ENCODE measurements around the gene KRTAP4-11.
A peak's percentile ranks its signal among the peaks of the same experiment; 100 is the strongest.
"Not testable (repeated sequence)": the region's sequence is repeated elsewhere in the genome, so short reads cannot be mapped to it uniquely, and the experiment has no call there.

Gene KRTAP4-11

DNA sequence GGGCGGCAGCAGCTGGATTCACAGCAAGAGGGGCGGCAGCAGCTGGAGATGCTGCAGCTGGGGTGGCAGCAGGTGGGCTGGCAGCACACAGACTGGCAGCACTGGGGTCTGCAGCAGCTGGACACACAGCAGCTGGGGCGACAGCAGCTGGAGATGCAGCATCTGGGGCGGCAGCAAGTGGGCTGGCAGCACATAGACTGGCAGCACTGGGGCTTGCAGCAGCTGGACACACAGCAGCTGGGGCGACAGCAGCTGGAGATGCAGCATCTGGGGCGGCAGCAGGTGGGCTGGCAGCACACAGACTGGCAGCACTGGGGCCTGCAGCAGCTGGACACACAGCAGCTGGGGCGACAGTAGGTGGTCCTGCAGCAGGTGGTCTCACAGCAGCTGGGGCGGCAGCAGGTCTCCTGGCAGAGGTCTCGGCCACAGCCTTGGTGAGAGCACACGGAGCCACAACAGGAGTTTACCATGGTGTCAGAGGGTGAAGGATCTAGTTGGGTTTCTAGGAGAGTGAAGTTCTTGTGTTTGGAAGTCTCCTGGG lies at the start of gene KRTAP4-11:
Gene KRTAP4-11 (minus strand): TSS at position 528 of the 541 bp plus-strand sequence. CDS start 58 bp downstream, at position 470.
- DNase-seq (ENCODE audit: low read depth in 2 of 2) = not testable (repeated sequence)

DNA sequence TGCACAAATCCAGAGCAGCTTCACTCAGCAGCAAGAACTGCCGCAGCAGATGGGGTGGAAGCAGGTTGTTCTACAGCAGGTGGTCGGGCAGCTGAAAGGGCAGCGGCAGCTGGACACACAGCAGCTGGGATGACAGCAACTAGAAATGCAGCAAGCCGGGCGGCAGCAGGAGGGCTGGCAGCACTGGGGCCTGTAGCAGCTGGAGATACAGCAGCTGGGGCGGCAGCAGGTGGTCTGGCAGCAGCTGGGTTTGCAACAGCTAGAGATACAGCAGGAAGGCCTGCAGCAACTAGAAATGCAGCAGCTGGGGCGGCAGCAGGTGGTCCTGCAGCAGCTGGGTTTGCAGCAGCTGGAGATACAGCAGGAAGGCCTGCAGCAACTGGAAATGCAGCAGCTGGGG lies 49.4 kb upstream of the KRTAP4-11 start:
- DNase-seq (ENCODE audit: low read depth in 2 of 2) = no peak

- no peak for DNase-seq (ENCODE audit: low read depth in 2 of 2)
Observed at GRCh38 chr17:41163828-41164227, 45.7 kb upstream of the KRTAP4-11 start.

DNA sequence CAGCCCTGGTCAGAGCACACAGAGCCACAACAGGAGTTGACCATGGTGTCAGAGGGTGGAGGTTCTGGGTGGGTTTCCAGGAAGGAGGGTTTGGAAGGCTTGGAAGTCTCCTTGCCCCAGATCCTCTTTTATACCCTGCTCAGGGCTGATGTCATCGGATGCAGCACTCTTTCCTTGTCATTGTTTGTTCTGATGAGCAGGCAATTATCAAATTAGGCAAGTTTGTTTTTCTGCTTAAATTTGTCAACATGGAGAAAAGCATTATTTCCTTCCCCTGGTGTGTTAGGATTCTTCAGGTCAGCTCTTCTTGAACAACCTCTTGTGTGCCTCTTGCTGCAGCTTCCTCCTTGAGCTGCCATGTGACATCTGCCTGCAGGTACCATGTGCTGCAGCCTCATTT lies 42.5 kb upstream of the KRTAP4-11 start, which contains the start of gene KRTAP4-4:
Gene KRTAP4-4 (minus strand): TSS at position 101 of the 400 bp plus-strand sequence. CDS start 57 bp downstream, at position 44.
- no peak for DNase-seq (ENCODE audit: low read depth in 2 of 2)

GRCh38 chr17:41160190-41160589 lies 42.0 kb upstream of the KRTAP4-11 start:
- DNase-seq (ENCODE audit: low read depth in 2 of 2) = not testable (repeated sequence)

DNA sequence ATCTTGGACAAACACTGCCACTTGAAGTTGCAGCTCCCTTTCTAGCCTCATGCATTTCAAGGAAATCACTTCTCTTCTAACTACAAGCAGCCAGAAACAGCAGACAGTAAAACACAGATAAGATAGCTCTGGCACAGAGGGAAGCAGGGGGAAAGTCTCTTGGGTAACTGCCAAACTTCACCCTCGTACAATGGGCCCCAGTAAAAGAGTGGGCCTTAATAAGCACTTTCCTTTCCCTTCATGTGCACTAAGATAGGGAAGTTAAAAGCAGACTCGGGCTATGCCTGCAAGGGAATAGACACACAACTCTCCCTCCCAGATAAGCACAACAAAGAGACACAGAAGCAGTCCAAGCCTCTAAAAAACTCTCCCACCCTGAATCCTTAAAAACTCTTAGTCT lies 35.7 kb upstream of the KRTAP4-11 start:
- no peak for DNase-seq (ENCODE audit: low read depth in 2 of 2)

DNA sequence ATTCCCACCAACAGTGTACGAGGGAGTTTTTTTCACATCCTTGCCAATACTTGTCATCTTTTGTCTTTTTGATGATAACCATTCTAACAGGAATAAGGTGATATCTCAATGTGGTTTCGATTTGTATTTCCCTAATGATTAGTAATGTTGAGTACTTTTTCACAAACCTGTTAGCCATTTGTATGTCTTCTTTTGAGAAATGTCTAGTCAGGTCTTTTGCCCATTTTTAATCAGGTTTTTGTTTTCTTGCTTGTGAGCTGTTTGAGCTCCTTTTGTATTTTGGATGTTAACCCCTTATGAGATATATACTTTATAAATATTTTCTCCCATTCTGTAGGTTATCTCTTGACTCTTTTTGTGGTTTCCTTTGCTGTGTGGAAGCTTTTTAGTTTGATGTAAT lies 33.4 kb upstream of the KRTAP4-11 start:
- DNase-seq (ENCODE audit: low read depth in 2 of 2) = no peak

DNA sequence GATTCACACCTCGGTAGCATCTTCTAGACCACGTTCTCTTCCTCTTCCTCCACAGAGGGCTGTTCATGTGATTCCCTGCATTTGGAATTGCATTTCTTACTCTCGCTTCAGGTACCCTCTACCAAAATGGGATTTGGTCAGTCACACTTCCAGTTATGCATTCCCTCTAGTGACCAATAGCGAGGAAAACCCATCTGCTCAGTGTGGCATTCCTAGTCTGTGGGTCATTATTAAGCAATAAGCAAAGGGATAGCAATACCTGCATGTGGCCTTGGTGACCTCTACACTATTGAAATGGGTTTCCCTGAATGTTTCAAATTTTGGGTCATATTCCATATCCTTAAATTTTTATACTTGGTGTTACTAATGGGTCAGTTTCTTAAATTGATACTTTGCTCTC lies 31.9 kb upstream of the KRTAP4-11 start:
- DNase-seq (ENCODE audit: low read depth in 2 of 2) = no peak

DNA sequence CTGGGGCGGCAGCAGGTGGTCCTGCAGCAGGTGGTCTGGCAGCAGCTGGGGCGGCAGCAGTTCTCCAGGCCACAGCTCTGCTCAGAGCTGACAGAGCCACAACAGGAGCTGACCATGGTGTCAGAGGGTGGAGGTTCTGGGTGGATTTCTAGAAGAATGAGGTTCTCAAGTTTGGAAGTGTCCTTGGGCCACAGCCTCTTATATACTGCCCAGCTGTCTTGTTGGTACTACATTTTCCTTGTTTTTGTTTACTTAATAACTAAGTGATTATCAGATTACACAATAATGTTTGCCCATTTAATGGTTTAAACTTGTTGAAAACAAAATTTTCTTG lies 31.4 kb upstream of the KRTAP4-11 start, which contains the start of gene KRTAP4-5:
Gene KRTAP4-5 (minus strand): TSS at position 174 of the 334 bp plus-strand sequence. CDS start 58 bp downstream, at position 116.
- no peak for DNase-seq (ENCODE audit: low read depth in 2 of 2)

GRCh38 chr17:41148971-41149651 lies 30.9 kb upstream of the KRTAP4-11 start:
- DNase-seq (ENCODE audit: low read depth in 2 of 2) = not testable (repeated sequence)

DNA sequence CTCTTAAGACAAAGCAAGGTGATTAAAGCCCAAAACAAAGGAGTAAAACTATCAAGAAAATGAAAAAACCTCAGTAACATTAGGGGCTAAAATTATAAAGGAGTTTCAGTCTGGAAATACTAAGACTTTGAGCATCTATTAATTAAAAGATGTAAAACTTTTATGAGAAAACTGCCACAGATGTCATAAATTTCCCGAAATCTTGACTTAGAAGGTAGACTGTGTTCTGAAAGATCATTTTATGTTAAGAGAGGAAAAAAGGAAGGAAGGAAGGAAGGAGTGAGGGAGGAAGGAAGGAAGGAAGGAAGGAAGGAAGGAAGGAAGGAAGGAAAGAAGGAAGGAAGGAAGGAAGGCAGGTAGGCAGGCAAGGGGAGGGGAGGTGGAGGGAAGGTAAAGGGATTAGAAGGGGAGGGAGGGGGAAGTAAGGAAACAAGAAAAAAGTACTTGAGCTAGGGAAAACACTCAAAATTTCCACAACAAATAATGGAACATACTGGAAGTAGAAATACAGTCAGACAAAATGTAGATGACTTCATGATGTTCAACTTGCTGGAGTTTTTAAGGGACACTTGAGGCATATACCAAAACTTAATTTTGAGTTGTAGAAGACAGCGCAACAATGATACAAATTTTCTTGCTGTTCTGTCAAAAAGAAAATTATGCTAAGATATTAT lies 29.5 kb upstream of the KRTAP4-11 start:
- no peak for DNase-seq (ENCODE audit: low read depth in 2 of 2)

DNA sequence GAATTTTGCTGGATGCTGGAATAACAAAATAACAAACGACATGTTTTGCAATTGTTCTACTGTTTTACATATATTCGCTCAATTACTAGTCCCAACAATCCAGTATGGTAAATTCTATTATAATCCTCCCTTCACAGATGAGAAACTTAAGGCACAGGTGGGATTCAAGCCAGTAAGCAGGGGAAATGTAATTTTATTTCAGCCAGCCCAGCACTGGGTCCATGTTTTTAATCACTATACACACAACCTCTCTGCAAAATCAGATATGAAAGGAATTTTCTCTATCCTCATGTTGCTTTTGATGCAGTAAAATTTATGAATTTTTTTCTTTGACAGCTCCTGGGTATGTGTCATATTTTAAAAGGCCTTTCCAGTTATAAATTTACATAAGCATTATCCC lies 27.1 kb upstream of the KRTAP4-11 start:
- no peak for DNase-seq (ENCODE audit: low read depth in 2 of 2)

DNA sequence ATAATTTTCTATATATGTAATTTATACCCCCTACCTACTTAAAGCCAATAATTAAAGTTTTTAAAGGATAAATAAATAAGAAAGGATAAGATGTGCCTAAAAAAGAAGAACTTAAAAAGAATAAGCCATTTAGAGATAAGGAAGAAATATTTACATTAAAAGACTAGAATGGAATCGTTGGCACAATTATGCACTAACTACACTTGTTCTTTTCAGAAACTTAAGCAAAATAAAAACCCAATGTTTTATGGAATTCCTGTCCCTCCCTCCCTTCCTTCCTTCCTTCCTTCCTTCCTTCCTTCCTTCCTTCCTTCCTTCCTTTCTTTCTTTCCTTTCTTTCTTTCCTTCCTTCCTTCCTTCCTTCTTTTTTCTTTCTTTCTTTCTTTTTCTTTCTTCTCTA lies 26.7 kb upstream of the KRTAP4-11 start:
- DNase-seq (ENCODE audit: low read depth in 2 of 2) = no peak

GRCh38 chr17:41141361-41141760 lies 23.2 kb upstream of the KRTAP4-11 start:
- no peak for DNase-seq (ENCODE audit: low read depth in 2 of 2)

DNA sequence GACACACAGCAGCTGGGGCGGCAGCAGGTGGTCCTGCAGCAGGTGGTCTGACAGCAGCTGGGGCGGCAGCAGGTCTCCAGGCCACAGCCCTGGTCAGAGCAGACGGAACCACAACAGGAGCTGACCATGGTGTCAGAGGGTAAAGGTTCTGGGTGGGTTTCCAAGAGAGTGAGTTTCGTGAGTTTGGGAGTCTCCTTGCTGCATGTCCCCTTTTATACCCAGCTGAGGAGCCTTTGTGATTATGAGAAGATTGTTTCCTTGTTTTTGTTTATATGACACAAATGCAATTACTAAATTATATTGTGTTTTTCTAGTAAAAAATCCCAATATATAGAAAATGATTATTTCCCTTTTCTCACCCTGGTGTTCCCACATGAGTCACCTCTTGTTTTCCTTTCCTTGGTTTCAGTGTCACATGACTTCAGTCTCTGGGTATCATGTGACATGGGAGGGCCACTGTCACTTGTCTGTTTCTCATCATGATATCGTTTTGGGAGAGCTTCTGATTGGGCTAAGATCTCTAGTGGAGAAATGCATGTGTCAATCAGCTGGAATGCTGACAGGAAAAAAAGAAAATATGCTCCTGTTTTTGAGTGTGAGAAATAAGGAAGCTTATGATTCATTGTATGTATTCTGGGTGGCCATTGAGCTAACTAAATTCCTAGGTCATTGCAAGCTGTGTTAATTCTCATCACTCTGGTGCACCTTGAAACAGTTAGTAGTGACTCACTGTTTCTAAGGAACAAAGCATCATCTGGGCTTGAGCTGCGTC lies 22.4 kb upstream of the KRTAP4-11 start, which contains the start of gene KRTAP4-6:
Gene KRTAP4-6 (minus strand): TSS at position 185 of the 772 bp plus-strand sequence. CDS start 57 bp downstream, at position 128.
- peak; percentile 90 to 91 for DNase-seq (ENCODE audit: low read depth in 2 of 2)

DNA sequence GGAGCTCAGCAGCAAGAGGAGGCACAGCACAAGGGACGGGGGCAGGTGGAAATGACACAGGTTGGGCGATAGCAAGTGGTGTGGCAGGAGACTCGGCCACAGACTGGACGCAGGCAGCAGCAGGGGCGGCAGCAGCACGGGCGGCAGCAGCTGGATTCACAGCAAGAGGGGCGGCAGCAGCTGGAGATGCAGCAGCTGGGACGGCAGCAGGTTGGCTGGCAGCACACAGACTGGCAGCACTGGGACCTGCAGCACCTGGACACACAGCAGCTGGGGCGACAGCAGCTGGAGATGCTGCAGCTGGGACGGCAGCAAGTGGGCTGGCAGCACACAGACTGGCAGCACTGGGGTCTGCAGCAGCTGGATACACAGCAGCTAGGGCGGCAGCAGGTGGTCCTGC lies 21.7 kb upstream of the KRTAP4-11 start:
- DNase-seq (ENCODE audit: low read depth in 2 of 2) = not testable (repeated sequence)

- DNase-seq (ENCODE audit: low read depth in 2 of 2) = no peak
Observed at GRCh38 chr17:41133880-41134735, 15.9 kb upstream of the KRTAP4-11 start.

GRCh38 chr17:41131979-41132378 lies 13.8 kb upstream of the KRTAP4-11 start:
- DNase-seq (ENCODE audit: low read depth in 2 of 2) = no peak

DNA sequence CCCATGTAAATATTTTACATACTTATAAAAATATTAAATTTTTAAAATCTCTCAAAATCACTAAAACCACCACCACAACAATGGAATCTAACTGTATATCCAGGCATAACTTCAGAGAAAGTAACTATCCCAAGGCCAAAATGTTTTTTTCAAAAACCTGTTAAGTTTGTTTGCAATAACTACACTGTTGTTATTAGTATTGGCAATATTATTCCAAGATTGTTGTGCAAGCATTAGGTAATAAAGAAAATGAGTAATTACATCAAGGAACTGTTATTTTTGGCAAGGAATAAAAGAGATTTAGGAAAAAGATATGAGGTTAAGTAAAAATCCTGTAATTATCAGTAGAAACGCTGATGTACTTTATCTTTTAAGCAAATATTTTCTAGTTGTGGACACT lies 9.2 kb upstream of the KRTAP4-11 start:
- no peak for DNase-seq (ENCODE audit: low read depth in 2 of 2)

DNA sequence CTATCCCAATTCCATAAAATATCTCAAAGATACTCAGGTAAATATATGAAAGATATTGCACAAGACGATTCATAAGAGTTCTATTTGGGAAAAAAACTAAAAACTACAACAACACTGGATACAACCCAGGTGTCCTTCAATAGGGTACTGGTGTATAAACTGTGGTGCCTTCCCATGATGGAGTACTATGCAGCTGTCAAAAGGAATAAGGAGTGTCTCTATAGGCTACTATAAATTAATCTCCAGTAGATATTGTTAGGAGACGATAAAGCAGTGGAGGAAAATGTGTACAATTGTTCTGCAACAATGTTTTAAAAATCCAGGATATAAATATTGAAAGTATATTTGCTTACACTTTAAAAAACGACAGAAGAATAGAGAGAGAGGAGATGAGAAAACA lies 8.2 kb upstream of the KRTAP4-11 start:
- DNase-seq (ENCODE audit: low read depth in 2 of 2) = no peak

- DNase-seq (ENCODE audit: low read depth in 2 of 2) = no peak
Observed at GRCh38 chr17:41125064-41125463, 6.9 kb upstream of the KRTAP4-11 start.
